ENCODE data around the gene PDE8B. TPM values are rescaled to one million over a fixed set of nuclear protein-coding genes. Genes with fewer than 3 reads are reported as not detected.

PDE8B gene
- total and polyA plus RNA-seq, 9 donors, result 0.73 to 26.7 (median 6.4) TPM

GRCh38 chr5:77409870-77410621 lies 199.6 kb downstream of the PDE8B start:
- TF ChIP-seq CTCF (IDR thresholded peaks at IDR 0.05), result no peak
- no peak for TF ChIP-seq EP300 (IDR thresholded peaks at IDR 0.05)
- no peak for TF ChIP-seq POLR2A (IDR thresholded peaks at IDR 0.05)
- WGBS, 3 donors, result 78 to 85% (median 84%) methylated on average over 10 of the region's 10 CpGs
- Histone ChIP-seq H3K36me3 (no peaks in the 10 kb centered on the region), H3K9me3 (no peaks in the 10 kb centered on the region), H3K27me3 (no peaks in the 10 kb centered on the region), H3K4me3 (no peak overlapping the region), H3K4me1 (ENCODE audit: insufficient read depth) (no peaks in the 10 kb centered on the region), H3K27ac (no peak overlapping the region)
- no peak for DNase-seq
- intact Hi-C loops (cut with DNase I), result no loop called here

GRCh38 chr5:77413049-77413448 lies 202.6 kb downstream of the PDE8B start:
- DNase-seq, result no peak
- Histone ChIP-seq H3K27me3 (no peaks in the 10 kb centered on the region), H3K4me1 (ENCODE audit: insufficient read depth) (no peaks in the 10 kb centered on the region), H3K36me3 (no peaks in the 10 kb centered on the region), H3K27ac (no peak overlapping the region), H3K9me3 (no peaks in the 10 kb centered on the region), H3K4me3 (no peak overlapping the region)
- WGBS, 3 donors, result 92 to 93% (median 93%) methylated on average over 7 of the region's 7 CpGs
- TF ChIP-seq EP300 (IDR thresholded peaks at IDR 0.05), result no peak
- no peak for TF ChIP-seq POLR2A (IDR thresholded peaks at IDR 0.05)
- no peak for TF ChIP-seq CTCF (IDR thresholded peaks at IDR 0.05)
- intact Hi-C loops (cut with DNase I), result no loop called here

GRCh38 chr5:77418162-77418561 lies 207.7 kb downstream of the PDE8B start:
- no peaks in the 10 kb centered on the region for H3K27me3 ChIP-seq
- intact Hi-C loops (cut with DNase I), result no loop called here
- no peak overlapping the region for H3K27ac ChIP-seq
- 57 to 79% (median 67%) methylated on average over 5 of the region's 5 CpGs for WGBS, 3 donors
- no peaks in the 10 kb centered on the region for H3K4me1 ChIP-seq (ENCODE audit: insufficient read depth)
- H3K9me3 ChIP-seq, result no peaks in the 10 kb centered on the region
- no peaks in the 10 kb centered on the region for H3K36me3 ChIP-seq
- H3K4me3 ChIP-seq, result no peak overlapping the region
- TF ChIP-seq EP300 (IDR thresholded peaks at IDR 0.05), result no peak
- TF ChIP-seq CTCF (IDR thresholded peaks at IDR 0.05), result no peak
- no peak for TF ChIP-seq POLR2A (IDR thresholded peaks at IDR 0.05)
- no peak for DNase-seq

- Histone ChIP-seq H3K27me3 (no peaks in the 10 kb centered on the region), H3K4me1 (ENCODE audit: insufficient read depth) (no peaks in the 10 kb centered on the region), H3K36me3 (no peaks in the 10 kb centered on the region), H3K9me3 (no peaks in the 10 kb centered on the region), H3K27ac (no peak overlapping the region), H3K4me3 (no peak overlapping the region)
- DNase-seq, result no peak
- no peak for TF ChIP-seq EP300 (IDR thresholded peaks at IDR 0.05)
- TF ChIP-seq CTCF (IDR thresholded peaks at IDR 0.05), result no peak
- TF ChIP-seq POLR2A (IDR thresholded peaks at IDR 0.05), result no peak
- intact Hi-C loops (cut with DNase I), result no loop called here
- 42 to 61% (median 50%) methylated on average over 13 of the region's 13 CpGs for WGBS, 3 donors
Measured at GRCh38 chr5:77418601-77419581, 208.4 kb downstream of the PDE8B start.

Measured in ovary (tissue), 9 donors.